Glutamatergic neuron (in vitro differentiated cells): ENCODE data around the gene TMEM25. TPM values are rescaled to one million over a fixed set of nuclear protein-coding genes. Genes with fewer than 3 reads are reported as not detected.
A peak's percentile ranks its signal among the peaks of the same experiment; 100 is the strongest.

Experiments used
- DNase-seq: peaks from one replicate; pipeline ENCODE4 v3.0.0; 2022
- H3K27ac Mint-ChIP-seq: one replicate; pipeline ENCODE4 v1.8.0; 2020; ENCODE audit warnings: mild to moderate bottlenecking, mixed read lengths, inconsistent platforms; ENCODE audit not compliant: unreplicated experiment
- H3K27me3 Mint-ChIP-seq: one replicate; pipeline ENCODE4 v1.8.0; 2020; ENCODE audit warnings: mild to moderate bottlenecking, moderate library complexity, mixed read lengths, inconsistent platforms; ENCODE audit not compliant: unreplicated experiment
- H3K36me3 Mint-ChIP-seq: one replicate; pipeline ENCODE4 v1.8.0; 2020; ENCODE audit warnings: mild to moderate bottlenecking, mixed read lengths, inconsistent platforms; ENCODE audit not compliant: unreplicated experiment
- H3K4me1 Mint-ChIP-seq: one replicate; pipeline ENCODE4 v1.8.0; 2020; ENCODE audit warnings: mild to moderate bottlenecking, low read depth, mixed read lengths, inconsistent platforms; ENCODE audit not compliant: unreplicated experiment
- H3K4me3 Mint-ChIP-seq: one replicate; pipeline ENCODE4 v1.8.0; 2020; ENCODE audit warnings: mild to moderate bottlenecking, mixed read lengths, inconsistent platforms; ENCODE audit not compliant: unreplicated experiment
- H3K9me3 Mint-ChIP-seq: one replicate; pipeline ENCODE4 v1.8.0; 2020; ENCODE audit warnings: mild to moderate bottlenecking, moderate library complexity, mixed read lengths, inconsistent platforms; ENCODE audit not compliant: unreplicated experiment
- CTCF ChIP-seq: fragments of 200-600 bp; sonication (generic); IDR thresholded peaks from one replicate; pipeline ENCODE4 v1.5.0; 2021; ENCODE audit not compliant: partially characterized antibody, unreplicated experiment
- total RNA-seq: library from RNA; stranded (reverse); fragmentation: NEBNext Ultra II Directional; extraction: Animal tissue kit (Norgen Biotek cat#: 25700); gene quantifications from one replicate; pipeline ENCODE4 v1.2.1, GENCODE V29; 2021; ENCODE audit not compliant: unreplicated experiment

Gene TMEM25
- total RNA-seq, 1 donor from 2014 or later = 76.8 TPM

DNA sequence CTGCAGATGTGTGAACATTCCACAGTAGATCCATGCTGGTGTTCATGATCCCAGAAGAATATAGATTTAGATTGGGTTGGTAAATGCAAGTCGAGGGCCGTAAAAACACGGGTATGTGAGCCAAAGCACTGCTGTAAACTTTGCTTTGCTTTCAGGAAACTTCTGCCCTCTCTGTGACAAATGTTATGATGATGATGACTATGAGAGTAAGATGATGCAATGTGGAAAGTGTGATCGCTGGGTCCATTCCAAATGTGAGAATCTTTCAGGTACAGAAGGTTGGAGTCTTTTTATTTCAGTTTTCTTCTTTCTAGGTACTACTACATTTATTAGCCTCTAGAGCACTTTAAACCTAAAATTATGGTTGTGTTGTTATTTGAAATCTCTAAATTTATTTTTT, 40.0 kb upstream of the TMEM25 start:
- DNase-seq = no peak
- Mint-ChIP-seq H3K27ac (peak overlapping the region; percentile 15), H3K9me3 (no peaks in the 10 kb centered on the region), H3K36me3 (no peaks in the 10 kb centered on the region), H3K4me1 (no peaks in the 10 kb centered on the region), H3K4me3 (no peak overlapping the region), H3K27me3 (no peaks in the 10 kb centered on the region)
- no peak for TF ChIP-seq CTCF

GRCh38 chr11:118497831-118498230, 33.2 kb upstream of the TMEM25 start:
- no peaks in the 10 kb centered on the region for H3K36me3 Mint-ChIP-seq
- H3K4me1 Mint-ChIP-seq = no peaks in the 10 kb centered on the region
- H3K27ac Mint-ChIP-seq = no peak overlapping the region
- H3K4me3 Mint-ChIP-seq = no peak overlapping the region
- no peak for TF ChIP-seq CTCF
- peaks cover 2% of the 10 kb centered on the region for H3K27me3 Mint-ChIP-seq
- H3K9me3 Mint-ChIP-seq = no peaks in the 10 kb centered on the region
- no peak for DNase-seq

- H3K36me3 Mint-ChIP-seq = no peaks in the 10 kb centered on the region
- no peaks in the 10 kb centered on the region for H3K9me3 Mint-ChIP-seq
- no peaks in the 10 kb centered on the region for H3K4me1 Mint-ChIP-seq
- no peak overlapping the region for H3K27ac Mint-ChIP-seq
- DNase-seq = no peak
- H3K27me3 Mint-ChIP-seq = peaks cover 2% of the 10 kb centered on the region
- no peak for TF ChIP-seq CTCF
- H3K4me3 Mint-ChIP-seq = no peak overlapping the region
Observed at GRCh38 chr11:118503216-118503615, 27.8 kb upstream of the TMEM25 start.

- Mint-ChIP-seq H3K9me3 (peaks cover 3% of the 10 kb centered on the region), H3K27ac (no peak overlapping the region), H3K4me1 (no peaks in the 10 kb centered on the region), H3K27me3 (no peaks in the 10 kb centered on the region), H3K36me3 (peaks cover 7% of the 10 kb centered on the region), H3K4me3 (no peak overlapping the region)
- no peak for DNase-seq
- TF ChIP-seq CTCF = no peak
Observed at GRCh38 chr11:118511601-118512000, 19.4 kb upstream of the TMEM25 start.

GRCh38 chr11:118514103-118514502, 16.9 kb upstream of the TMEM25 start:
- no peak for TF ChIP-seq CTCF
- H3K9me3 Mint-ChIP-seq = peaks cover 3% of the 10 kb centered on the region
- H3K4me3 Mint-ChIP-seq = no peak overlapping the region
- H3K4me1 Mint-ChIP-seq = no peaks in the 10 kb centered on the region
- DNase-seq = no peak
- H3K27ac Mint-ChIP-seq = no peak overlapping the region
- H3K36me3 Mint-ChIP-seq = peaks cover 7% of the 10 kb centered on the region
- no peaks in the 10 kb centered on the region for H3K27me3 Mint-ChIP-seq
